ENCODE results near the gene CHURC1.

- TF ChIP-seq CTCF (conservative IDR thresholded peaks at IDR 0.05 in 1 of 2, IDR thresholded peaks at IDR 0.05 in 1 of 2; ENCODE audit: extremely low read depth in 1 of 2, insufficient read depth in 1 of 2, low read depth in 1 of 2, low read length in 2 of 2) (peak; percentile 69 to 73), EZH2 (IDR thresholded peaks at IDR 0.05; ENCODE audit: borderline replicate concordance, low read length) (no peak)
Measured at GRCh38 chr14:64910847-64911495, 3.3 kb upstream of the CHURC1 start.
